Type B pancreatic cell (in vitro differentiated cells): ENCODE results near the gene KIRREL3. TPM values are rescaled to one million over a fixed set of nuclear protein-coding genes. Genes with fewer than 3 reads are reported as not detected.
A peak's percentile ranks its signal among the peaks of the same experiment; 100 is the strongest.

ENCODE experiments used
- DNase-seq: peaks from one replicate; pipeline ENCODE4 v3.0.0; 2021; ENCODE audit warnings: mixed read lengths; ENCODE audit not compliant: unreplicated experiment; ENCODE audit errors: extremely low spot score
- H3K27ac Mint-ChIP-seq: 2 replicates; pipeline ENCODE4 v1.8.0; 2021; ENCODE audit warnings: mild to moderate bottlenecking, mixed read lengths
- H3K27me3 Mint-ChIP-seq: 2 replicates; pipeline ENCODE4 v1.8.0; 2021; ENCODE audit warnings: mixed read lengths
- H3K36me3 Mint-ChIP-seq: 2 replicates; pipeline ENCODE4 v1.8.0; 2021; ENCODE audit warnings: mixed read lengths
- H3K4me1 Mint-ChIP-seq: one replicate; pipeline ENCODE4 v1.8.0; 2021; ENCODE audit warnings: mixed read lengths; ENCODE audit not compliant: unreplicated experiment
- H3K4me3 Mint-ChIP-seq: 2 replicates; pipeline ENCODE4 v1.8.0; 2021; ENCODE audit warnings: mild to moderate bottlenecking, mixed read lengths
- H3K9me3 Mint-ChIP-seq: 2 replicates; pipeline ENCODE4 v1.8.0; 2021; ENCODE audit warnings: mixed read lengths
- CTCF ChIP-seq: fragments of 200-600 bp; sonication (generic); conservative IDR thresholded peaks from 2 replicates; pipeline ENCODE4 v1.5.0; 2021; ENCODE audit warnings: antibody characterized with exemption, mild to moderate bottlenecking
- total RNA-seq: library from RNA; stranded (reverse); gene quantifications from 2 replicates; pipeline ENCODE4 v1.2.1, GENCODE V29; 2021; ENCODE audit warnings: low replicate concordance

KIRREL3 gene
- total RNA-seq, 1 donor from 2014 or later: 4.1 TPM

DNA sequence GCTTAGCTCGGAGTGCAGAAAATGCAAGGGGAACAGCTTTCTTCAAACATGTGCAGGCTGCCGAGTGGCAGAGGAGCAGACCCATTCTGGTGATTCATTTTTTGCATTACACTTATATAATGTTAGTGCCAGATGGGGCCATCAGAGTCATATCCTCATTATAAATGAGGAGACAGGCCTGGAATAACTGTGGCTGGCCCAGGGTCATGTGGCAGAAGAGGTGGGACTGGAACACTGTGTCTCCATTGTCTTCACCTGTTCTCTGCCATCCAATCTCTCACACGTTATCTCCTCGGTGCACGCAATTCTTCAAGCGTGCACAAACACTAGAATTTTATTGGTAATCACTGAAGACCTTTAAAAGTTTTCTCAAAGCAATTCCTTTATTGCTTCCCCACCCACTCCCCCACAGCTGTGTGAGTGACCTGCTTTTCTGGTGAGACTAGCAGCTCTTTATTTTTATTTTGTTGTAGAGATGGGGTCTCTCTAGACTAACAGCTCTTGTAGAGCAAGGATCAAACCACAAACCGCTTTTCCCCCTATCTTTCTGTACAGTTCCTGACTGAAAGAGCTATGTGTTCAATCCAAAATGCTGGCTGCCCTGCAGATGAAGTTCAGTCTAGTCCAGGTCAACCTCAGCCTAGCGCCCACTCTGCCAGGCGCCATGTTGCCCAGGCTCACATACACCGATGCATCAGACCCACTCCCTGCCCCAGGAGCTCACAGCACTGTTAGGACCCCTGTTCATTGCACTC is 569.8 kb downstream of the KIRREL3 start:
- DNase-seq: no peak
- Mint-ChIP-seq H3K36me3 (no peaks in the 10 kb centered on the region), H3K9me3 (no peaks in the 10 kb centered on the region), H3K4me1 (peaks cover 18% of the 10 kb centered on the region), H3K27ac (no peak overlapping the region), H3K4me3 (no peak overlapping the region), H3K27me3 (no peaks in the 10 kb centered on the region)
- TF ChIP-seq CTCF: no peak

- Mint-ChIP-seq H3K27ac (no peak overlapping the region), H3K9me3 (no peaks in the 10 kb centered on the region), H3K4me3 (no peak overlapping the region), H3K4me1 (peaks cover 14% of the 10 kb centered on the region), H3K36me3 (no peaks in the 10 kb centered on the region), H3K27me3 (no peaks in the 10 kb centered on the region)
- no peak for TF ChIP-seq CTCF
- no peak for DNase-seq
Observed at GRCh38 chr11:126426820-126427749, 573.5 kb downstream of the KIRREL3 start.

DNA sequence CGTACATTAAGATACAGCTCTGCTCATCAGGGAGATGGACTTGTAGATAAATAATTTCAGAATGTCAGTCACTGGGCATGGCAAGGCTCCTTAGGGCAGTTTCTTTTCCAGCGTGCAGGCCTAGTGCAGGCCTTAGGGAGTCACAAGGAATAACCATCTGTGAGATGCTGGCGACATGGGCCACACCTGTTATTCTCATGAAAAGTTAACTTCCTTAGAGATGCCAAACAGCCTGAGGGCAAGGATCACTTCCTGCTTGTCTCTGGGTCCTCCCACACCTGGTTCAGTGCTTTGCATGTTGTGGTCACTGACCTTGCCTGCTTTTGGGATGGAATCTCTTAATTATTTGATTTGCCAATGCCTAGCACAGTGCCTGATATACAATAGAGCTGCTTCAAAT is 574.5 kb downstream of the KIRREL3 start:
- peaks cover 10% of the 10 kb centered on the region for H3K4me1 Mint-ChIP-seq
- no peaks in the 10 kb centered on the region for H3K36me3 Mint-ChIP-seq
- H3K9me3 Mint-ChIP-seq: no peaks in the 10 kb centered on the region
- DNase-seq: no peak
- no peak overlapping the region for H3K4me3 Mint-ChIP-seq
- no peak for TF ChIP-seq CTCF
- H3K27ac Mint-ChIP-seq: no peak overlapping the region
- H3K27me3 Mint-ChIP-seq: no peaks in the 10 kb centered on the region

- peak overlapping the region; percentile 11 for H3K27ac Mint-ChIP-seq
- H3K9me3 Mint-ChIP-seq: no peaks in the 10 kb centered on the region
- H3K27me3 Mint-ChIP-seq: no peaks in the 10 kb centered on the region
- no peaks in the 10 kb centered on the region for H3K36me3 Mint-ChIP-seq
- H3K4me1 Mint-ChIP-seq: peaks cover 15% of the 10 kb centered on the region
- TF ChIP-seq CTCF: no peak
- H3K4me3 Mint-ChIP-seq: no peak overlapping the region
- DNase-seq: no peak
Observed at GRCh38 chr11:126424471-126425039, 576.0 kb downstream of the KIRREL3 start.

DNA sequence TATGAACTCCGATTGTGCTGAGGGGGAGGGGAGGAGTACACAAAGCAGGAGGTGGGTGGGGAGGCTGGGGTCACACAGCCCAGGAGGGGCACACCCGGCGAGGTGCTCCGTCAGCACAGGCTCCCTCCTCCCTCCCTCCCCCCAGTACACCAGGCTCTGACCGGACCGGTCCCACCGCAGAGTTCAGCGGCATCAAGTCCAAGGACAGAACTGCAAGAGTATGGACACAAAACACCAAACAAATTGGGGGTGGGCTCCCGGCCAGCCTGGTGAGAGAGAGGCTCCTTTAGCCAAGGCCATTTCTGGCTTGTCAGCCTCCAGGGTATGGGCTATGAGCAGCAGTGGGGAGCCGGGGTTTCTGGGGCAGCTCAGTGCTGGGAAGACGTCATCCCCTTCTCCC is 576.8 kb downstream of the KIRREL3 start:
- Mint-ChIP-seq H3K27ac (no peak overlapping the region), H3K9me3 (no peaks in the 10 kb centered on the region), H3K4me3 (no peak overlapping the region), H3K27me3 (no peaks in the 10 kb centered on the region), H3K36me3 (no peaks in the 10 kb centered on the region), H3K4me1 (peaks cover 15% of the 10 kb centered on the region)
- TF ChIP-seq CTCF: no peak
- DNase-seq: no peak
